GM18511 (cell line): ENCODE data around the gene LNPEP.

Experiments
- ATAC-seq: cut with Tn5 transposase; IDR thresholded peaks from one replicate; pipeline ENCODE4 v1.9.1; 2021; ENCODE audit warnings: mild to moderate bottlenecking, moderate library complexity; ENCODE audit not compliant: unreplicated experiment

LNPEP gene

DNA sequence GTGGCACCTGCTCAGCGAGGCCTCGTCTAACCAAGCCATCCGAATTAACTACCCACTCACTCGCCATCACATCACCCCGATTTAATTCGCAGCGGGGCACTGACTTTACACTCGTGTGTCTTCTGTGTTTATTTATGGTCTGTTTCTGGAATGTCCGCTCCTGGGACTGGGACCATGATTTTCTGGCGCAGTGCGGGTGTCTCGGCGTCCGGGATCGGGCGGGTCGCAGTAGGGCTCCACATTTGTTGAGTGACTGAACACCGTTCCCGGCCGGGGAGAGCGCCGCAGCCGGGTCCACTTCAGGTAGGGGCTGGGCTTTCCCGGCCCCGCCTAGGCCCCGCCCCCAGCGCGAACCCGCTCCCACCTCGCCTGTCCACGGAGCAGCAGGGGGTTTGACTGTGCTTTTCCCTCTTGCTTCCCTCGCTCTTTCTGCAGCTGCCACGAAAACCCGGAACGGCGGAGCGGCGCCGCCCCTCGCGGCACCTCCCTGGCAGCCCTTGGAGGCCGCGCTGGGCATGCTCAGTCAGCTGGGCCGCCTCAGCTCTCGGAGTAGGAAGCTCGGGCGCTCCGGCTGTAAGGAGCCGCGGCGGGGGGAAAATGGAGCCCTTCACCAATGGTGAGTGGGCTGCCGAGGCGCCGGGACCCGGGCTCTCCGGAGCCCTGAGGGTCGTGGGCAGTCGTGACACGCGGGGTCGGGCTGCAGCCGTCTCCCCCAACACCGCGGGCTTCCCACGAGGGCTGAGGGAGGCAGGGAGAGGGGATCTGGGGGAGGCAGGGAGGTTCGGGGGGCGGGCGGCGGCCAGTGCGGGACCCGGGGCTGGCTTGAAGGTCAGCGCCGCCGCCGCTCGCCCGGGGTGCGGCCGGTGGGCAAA, at the start of gene LNPEP:
TSS of gene LNPEP (plus strand) at position 522 of the 872 bp plus-strand sequence. CDS start at position 598, 76 bp downstream.
- peak; percentile 62 for ATAC-seq

DNA sequence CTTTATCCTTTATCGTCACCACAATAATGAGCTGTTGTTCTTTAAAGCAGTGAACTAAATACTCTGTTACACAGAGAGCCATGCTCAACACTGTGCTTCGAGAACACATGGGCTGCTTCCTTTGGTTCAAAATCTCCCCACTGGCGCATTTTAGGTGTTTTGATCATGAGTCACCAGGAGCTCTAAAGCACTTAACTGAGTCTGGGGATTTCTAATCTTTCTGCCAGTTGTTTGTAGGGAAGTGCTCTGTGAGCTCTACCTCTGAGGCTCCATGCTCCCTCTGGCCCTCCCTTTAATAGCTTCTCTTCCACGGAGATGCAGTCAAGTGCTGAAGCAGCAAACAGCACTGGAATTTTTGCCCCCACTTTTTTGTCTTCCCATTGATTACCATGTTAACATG, 42.5 kb upstream of the LNPEP start:
- ATAC-seq = no peak

DNA sequence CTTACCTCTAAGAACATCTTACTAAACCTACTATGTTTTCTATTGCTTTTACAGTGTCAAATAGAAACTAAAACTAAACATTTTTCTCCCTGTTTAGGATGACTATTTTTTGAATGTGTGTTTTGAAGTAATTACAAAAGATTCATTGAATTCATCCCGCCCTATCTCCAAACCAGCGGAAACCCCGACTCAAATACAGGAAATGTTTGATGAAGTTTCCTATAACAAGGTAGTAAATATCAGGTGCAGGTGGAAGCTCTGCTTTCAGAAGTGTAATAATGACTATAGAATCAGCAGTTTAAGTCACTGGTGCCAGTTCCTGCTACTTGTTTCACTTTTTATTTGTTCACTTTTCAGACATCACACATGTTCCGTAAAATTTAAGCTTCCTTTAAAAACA, 39.6 kb upstream of the LNPEP start:
- ATAC-seq = peak; percentile 75

DNA sequence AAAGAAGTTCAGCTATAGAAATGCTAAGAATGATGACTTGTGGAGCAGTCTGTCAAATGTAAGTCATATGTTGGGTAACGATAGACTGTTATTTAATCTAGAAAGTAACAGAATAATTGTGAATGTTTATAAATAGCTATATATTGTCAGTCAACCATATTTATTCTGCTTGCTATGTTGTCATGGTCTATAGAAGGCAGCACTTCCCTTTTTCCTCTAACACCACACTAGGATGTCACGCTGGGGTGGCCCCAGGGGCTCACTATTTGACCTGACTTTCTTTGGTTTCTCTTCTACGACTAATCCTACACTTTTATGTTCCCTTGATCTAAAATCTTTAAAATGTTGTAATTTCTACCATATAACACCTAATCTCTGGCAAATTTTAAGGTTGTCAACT, 39.1 kb upstream of the LNPEP start:
- ATAC-seq = peak; percentile 99

DNA sequence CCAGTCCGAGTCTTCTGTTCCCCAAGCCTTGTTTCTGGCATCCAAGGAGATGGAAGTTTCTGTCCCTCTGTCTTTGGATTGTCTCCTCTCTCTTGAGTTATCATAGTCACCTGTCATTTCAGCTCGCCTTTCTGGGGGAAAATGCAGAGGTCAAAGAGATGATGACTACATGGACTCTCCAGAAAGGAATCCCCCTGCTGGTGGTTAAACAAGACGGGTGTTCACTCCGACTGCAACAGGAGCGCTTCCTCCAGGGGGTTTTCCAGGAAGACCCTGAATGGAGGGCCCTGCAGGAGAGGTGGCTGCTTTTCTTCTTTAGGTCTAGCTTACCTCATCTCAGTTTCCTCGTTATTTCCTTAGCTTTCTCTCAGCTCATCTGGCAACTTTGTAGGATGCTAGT, 34.5 kb upstream of the LNPEP start:
- ATAC-seq = no peak

DNA sequence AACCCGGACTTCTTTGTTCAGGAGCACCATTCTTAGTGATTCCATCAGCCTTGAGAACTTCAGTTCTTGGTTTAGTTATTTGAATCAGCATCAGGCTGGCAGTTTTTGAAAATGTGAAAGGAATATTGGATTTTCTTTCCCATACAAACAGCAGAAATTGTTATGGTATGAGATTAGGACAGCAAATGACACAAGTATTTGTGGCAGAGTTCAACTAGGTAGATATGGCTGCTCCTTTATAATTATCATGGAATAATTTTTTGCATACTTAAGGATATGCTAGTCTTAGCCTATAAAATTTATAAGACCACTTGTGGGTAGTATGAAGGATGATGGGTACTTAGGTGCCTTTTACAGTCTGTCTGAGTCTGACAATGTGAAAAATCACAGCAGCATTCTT, 34.0 kb upstream of the LNPEP start:
- ATAC-seq = no peak

DNA sequence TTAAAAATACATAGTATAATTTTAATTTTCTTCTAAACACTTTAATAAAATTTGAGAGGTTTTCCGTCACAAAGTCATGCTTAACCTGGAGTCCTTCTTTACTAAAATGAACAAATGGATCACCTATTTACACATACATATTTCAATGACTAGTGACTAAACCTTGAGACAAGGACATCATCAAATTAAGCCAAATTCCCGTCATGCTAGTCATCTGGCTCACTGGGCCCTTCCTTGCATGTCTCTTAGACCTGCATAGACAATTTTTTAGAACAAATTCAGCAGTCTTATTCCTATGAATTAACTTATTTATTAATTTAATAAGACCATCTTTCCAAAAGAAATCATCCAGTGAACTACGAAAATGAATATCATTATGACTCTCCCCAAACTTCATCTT, 33.0 kb upstream of the LNPEP start:
- ATAC-seq = no peak

DNA sequence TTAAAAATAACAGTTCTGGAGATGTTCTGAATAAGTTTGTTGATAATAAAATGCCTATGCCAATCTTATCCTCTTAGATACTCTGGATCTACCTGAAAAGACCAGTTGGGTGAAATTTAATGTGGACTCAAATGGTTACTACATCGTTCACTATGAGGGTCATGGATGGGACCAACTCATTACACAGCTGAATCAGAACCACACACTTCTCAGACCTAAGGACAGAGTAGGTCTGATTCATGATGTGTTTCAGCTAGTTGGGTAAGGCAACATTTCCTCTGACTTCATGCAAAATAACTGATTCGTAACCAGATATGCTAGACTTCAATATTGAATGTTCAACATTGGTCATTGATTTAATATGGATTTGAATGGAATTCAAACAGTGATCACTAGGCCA, 32.6 kb upstream of the LNPEP start:
- ATAC-seq = no peak

DNA sequence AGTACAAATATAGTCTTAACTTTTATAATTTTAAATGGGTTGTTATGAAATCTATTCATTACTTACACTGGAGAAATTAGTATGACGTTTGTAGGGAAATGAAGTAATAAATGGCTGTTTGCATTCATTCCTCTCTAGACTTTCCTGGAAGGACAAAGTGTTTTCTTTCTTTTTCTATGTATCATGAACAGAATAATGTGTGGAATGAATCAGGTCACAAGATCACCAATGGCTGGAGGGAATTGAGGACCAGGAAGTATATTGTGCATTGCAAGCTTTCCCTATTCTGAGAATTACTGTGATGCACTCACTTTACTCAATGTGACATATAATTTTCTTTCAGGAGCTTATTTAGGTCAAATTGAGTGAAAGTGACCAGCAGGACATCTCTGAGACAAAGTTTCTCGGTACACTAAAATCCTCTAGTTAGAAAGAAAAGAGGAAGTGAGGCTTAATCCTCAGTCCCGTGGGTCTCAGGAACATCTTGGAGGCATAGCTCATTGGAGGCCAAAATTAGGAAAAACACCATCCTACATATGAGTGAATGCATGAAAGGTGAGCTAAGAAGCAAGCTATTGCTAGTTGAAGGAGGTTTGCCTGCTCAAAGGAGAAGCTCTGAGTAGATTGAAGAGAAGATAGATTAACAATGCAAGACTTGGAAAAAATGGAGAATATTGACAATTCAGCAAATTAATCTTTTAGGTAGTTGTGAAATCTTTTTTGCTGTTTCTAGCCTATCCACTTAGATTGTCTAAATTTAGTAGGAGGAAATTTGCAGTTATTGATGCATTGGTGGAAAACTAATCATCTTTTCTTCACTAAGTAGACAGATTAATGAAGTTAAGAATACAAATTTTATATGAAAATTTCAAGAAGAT, 31.6 kb upstream of the LNPEP start:
- ATAC-seq = no peak

DNA sequence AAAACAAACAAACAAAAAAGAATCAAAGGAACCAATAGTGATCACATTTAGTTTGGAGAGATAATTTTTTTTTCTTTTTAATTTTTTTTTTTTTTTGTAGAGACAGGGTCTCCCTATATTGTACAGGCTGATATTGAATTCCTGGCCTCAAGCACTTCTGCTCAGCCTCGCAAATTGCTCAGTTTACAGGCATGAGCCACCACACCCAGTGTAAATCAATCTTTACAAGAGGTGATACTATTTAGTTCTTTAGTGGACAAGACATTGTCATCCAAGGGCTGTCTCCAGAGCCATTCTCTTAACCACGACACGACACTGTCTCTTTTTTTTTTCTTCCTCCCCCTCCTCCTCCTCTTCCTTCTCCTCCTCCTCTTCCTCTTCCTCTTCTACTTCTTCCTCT, 30.0 kb upstream of the LNPEP start:
- no peak for ATAC-seq

DNA sequence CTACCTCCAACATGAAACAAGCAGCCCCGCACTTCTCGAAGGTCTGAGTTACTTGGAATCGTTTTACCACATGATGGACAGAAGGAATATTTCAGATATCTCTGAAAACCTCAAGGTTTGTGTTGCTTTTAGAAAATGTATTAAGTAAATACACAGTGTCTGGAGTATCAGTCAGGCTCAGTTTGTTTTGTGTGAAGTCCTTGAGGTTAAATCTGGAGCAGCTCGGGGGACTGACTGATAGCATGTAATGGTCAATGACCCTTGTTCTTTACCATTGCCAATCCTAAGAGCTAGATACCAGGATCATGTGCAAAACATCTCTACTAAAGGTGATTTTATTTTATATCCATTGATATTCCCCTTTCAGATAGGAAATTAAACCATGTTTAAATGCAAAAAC, 26.9 kb upstream of the LNPEP start:
- ATAC-seq = no peak

DNA sequence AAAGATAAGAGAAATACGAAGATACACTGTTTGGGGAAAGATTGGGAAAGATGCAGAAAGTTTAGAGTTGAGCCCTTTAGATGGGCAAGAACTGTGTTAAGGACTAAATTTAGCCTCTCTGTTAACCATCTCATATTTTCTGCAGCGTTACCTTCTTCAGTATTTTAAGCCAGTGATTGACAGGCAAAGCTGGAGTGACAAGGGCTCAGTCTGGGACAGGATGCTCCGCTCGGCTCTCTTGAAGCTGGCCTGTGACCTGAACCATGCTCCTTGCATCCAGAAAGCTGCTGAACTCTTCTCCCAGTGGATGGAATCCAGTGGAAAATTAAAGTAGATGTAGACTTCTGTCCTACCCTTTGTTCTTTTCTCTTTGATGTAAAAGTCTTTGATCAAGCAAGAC, 26.4 kb upstream of the LNPEP start:
- ATAC-seq = no peak

DNA sequence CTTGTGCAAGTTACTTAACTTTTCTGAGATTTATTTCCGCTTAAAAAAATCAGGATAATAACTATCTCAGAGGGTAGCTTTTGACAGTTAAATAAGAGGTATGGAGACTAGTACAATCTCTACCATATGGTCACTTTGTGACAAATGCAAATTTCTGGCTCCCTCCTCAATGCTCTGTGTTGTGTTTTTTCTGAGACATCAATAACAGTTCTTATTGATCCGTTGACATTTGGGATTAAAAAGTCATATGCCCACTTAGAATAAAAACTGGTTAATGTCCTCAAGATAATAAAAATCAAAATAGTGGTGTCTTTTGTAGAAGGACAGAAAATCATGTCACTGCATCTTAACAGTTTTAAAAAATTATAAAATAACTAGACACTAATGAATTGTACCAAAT, 24.7 kb upstream of the LNPEP start:
- ATAC-seq = no peak

DNA sequence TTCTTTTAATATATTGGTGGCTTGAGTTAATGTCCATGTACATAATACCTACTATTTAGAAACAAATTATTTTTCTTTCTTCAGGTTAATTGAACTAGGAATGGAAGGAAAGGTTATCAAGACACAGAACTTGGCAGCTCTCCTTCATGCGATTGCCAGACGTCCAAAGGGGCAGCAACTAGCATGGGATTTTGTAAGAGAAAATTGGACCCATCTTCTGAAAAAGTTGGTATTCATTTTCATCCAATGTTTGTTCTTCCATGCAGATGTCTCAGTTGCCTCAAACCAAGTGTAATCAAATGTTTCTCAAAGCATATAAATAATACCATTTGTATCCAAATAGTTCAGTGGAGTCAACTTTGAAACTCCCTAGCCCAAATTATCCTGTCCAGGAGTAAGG, 22.6 kb upstream of the LNPEP start:
- no peak for ATAC-seq

DNA sequence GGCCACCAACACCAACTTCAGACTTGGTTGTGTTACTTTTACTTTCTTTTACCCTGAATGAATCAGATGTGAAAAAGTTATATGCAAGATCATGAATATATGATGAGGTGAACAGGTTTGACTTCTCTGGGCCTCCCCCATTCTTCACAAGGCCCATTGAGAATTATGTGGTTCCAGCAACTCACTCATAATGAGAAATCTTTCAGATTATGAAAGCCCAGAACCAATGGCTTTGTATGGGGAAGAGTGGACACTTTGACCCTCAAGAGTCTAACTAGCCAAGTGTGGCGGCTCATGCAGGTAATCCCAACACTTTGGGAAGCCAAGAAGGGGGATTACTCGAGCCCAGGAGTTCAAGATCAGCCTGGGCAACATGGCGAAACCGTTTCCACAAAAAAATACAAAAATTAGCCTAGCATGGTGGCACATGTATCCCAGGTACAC, 16.1 kb upstream of the LNPEP start:
- peak; percentile 83 for ATAC-seq

DNA sequence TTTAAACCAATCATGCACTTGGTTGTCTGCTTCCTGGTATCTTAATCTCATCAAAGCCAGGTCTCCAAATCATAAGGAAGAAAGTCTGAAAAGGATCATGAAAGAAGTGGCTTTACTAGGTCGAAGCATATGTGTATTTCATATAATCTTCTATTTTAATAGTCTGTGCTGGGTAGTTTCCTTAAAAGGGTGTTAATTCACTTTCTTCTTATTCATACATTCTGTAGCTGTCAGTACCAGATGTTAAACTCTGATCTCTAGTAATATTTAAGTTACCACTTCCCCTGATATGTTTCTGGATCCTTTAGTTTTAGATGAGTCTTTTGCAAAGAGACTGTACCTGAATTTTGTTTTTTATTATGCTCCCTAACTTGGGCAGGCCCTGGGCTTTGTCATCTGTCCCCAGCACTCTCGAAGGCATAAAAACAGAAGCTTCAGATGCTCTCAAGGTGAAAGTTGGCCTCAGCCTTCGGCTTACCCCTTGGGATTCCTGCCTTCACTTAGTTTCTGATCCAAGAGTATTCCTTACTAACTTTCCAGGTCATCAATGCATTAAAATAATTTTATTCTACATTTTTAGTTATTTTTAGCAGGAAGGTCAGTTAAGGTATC, 15.0 kb upstream of the LNPEP start:
- no peak for ATAC-seq

DNA sequence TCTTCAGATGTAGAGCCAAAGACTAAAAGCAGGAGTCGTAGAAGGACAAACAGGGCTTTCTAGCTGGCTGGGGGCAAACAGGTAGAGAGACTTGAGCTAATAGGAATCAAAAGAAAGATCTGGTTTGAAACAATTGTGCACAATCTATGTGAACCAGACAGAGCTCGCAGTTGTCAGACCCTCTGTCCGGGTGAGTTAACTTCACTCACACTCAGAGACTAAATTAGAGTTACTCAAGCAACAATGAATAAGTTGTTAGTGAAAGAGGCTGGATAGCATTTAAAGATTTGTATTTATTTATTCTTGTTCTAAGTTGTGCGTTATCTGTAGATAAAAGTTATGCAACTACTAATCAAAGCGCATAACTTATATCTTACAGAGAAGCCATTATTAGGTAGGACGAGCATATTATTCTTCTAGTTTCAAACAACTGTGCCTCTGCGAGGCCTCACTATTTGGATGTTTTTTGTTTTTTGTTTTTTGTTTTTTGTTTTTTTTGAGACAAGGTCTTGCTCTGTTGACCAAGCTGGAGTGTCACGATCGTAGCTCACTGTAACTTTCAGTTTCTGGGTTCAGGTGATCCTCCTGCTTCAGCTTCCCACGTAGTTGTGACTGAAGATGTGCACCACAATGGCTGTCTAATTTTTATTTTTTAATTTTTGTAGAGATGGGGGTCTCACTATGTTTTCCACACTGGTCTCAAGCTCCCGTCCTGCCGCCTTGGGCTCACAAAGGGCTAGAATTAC, 13.2 kb upstream of the LNPEP start:
- ATAC-seq = no peak

DNA sequence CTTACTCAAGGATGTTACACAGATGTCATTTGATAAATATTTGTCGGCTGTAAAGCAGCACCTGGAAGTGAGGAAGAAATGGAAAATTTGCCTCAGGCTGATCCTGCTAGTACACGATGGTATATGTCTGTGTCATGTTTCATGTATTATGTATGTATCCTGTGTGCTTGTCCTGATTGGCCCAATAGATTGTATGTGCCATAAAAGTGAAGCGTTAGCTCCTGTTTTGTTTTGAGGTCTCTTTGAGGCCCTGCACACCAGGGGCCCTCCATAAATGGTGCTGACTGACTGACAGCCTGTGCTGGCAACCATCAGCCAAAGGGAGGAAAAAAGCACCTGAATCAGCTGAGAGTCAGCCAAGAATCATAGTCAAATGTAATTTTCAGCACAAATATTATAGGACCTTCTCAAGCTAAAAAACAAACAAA, 11.8 kb upstream of the LNPEP start:
- no peak for ATAC-seq

DNA sequence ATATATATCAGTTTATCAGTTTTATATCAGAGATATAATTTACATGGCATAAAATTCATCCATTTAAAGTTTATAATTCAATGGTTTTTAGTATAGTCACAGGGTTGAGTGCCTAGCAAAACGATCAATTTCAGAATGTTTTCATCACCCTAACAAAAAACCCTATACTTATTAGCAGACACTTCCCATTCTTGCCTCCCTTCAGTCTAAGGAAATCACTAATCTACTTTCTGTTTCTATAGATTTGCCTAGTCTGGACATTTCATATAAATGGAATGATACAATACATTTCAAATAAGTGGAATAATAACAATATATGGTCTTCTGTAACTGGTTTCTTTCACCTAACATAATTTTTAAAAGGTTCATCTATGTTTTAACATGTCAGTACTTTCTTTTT, 9.6 kb upstream of the LNPEP start:
- no peak for ATAC-seq

DNA sequence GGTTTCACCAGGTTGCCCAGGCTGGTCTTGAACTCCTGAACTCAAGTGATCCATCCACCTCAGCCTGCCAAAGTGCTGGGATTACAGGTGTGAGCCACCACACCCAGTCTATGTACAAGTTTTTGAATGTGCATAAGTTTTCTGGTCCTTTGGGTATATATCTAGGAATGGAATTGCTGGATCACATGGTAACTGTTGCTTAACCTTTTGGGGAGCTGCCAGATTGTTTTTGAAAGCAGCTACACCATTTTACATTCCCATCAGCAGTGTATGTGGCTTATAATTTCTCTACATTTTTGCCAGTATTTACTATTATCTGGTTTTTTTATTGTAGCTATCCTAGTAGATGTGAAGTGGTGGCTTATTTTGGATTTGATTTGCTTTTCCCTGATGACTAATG, 8.9 kb upstream of the LNPEP start:
- ATAC-seq = no peak
